Colon (tissue), 2 donors: Measurements from ENCODE around the gene ALKAL2.

ENCODE experiments used
- FAIRE-seq: peaks from 2 replicates; lab custom pipeline; 2012; peaks lifted over from hg19 to GRCh38; lab: Jason Lieb, UNC
- donor health status: control.
- donor health status: control.

ALKAL2 gene

GRCh38 chr2:270861-271260, 17.0 kb downstream of the ALKAL2 start:
- no peak for FAIRE-seq

- no peak for FAIRE-seq
Measured at GRCh38 chr2:269356-270030, 18.4 kb downstream of the ALKAL2 start.

- no peak for FAIRE-seq
Measured at GRCh38 chr2:268323-268722, 19.6 kb downstream of the ALKAL2 start.

- FAIRE-seq, result no peak
Measured at GRCh38 chr2:264493-265468, 23.1 kb downstream of the ALKAL2 start, which contains the start of gene ACP1. ACP1 (plus strand) TSS chr2:264947; CDS start chr2:264965, 18 bp downstream.

- FAIRE-seq, result no peak
Measured at GRCh38 chr2:263774-264492, 24.0 kb downstream of the ALKAL2 start, which contains the start of gene SH3YL1. SH3YL1 (minus strand) TSS chr2:264032; CDS start chr2:263984, 48 bp downstream.

- FAIRE-seq, result no peak
Measured at GRCh38 chr2:263022-263738, 24.7 kb downstream of the ALKAL2 start.

GRCh38 chr2:262117-262516, 25.8 kb downstream of the ALKAL2 start:
- no peak for FAIRE-seq

- FAIRE-seq, result no peak
Measured at GRCh38 chr2:260507-261161, 27.3 kb downstream of the ALKAL2 start.

GRCh38 chr2:259789-260331, 28.0 kb downstream of the ALKAL2 start:
- no peak for FAIRE-seq

- no peak for FAIRE-seq
Measured at GRCh38 chr2:258933-259332, 29.0 kb downstream of the ALKAL2 start.

GRCh38 chr2:257842-258241, 30.0 kb downstream of the ALKAL2 start:
- no peak for FAIRE-seq

- FAIRE-seq, result no peak
Measured at GRCh38 chr2:257429-257828, 30.5 kb downstream of the ALKAL2 start.

GRCh38 chr2:256094-256493, 31.8 kb downstream of the ALKAL2 start:
- FAIRE-seq, result no peak

- no peak for FAIRE-seq
Measured at GRCh38 chr2:255195-255594, 32.7 kb downstream of the ALKAL2 start.

GRCh38 chr2:254241-254640, 33.6 kb downstream of the ALKAL2 start:
- no peak for FAIRE-seq

GRCh38 chr2:253202-253638, 34.7 kb downstream of the ALKAL2 start:
- no peak for FAIRE-seq

GRCh38 chr2:252001-252602, 35.8 kb downstream of the ALKAL2 start:
- FAIRE-seq, result no peak

- no peak for FAIRE-seq
Measured at GRCh38 chr2:249538-250042, 38.3 kb downstream of the ALKAL2 start.

GRCh38 chr2:248724-249123, 39.2 kb downstream of the ALKAL2 start:
- no peak for FAIRE-seq

GRCh38 chr2:246489-247144, 41.3 kb downstream of the ALKAL2 start:
- no peak for FAIRE-seq
